NT2/D1 (cell line): Measurements from ENCODE around the gene CEACAM5.
"Not testable (repeated sequence)": the region's sequence is repeated elsewhere in the genome, so short reads cannot be mapped to it uniquely, and the experiment has no call there.

Source experiments
- DNase-seq: peaks from one replicate; pipeline ENCODE4 v3.0.0-alpha.2; 2011; ENCODE audit warnings: low read depth, low spot score
- H3K27me3 ChIP-seq: 2 replicates; pipeline ENCODE4 v1.6.0; 2011; ENCODE audit warnings: mild to moderate bottlenecking; ENCODE audit not compliant: insufficient read length, insufficient read depth
- H3K36me3 ChIP-seq: 2 replicates; pipeline ENCODE4 v1.6.1; 2011; ENCODE audit warnings: mild to moderate bottlenecking, low read length, mixed read lengths; ENCODE audit not compliant: insufficient read depth, insufficient read length
- H3K4me1 ChIP-seq: 2 replicates; pipeline ENCODE4 v1.5.1; 2011; ENCODE audit not compliant: insufficient read depth, insufficient read length
- H3K4me3 ChIP-seq: 2 replicates; pipeline ENCODE4 v1.5.1; 2011; ENCODE audit warnings: low read depth; ENCODE audit not compliant: insufficient read length
- H3K9ac ChIP-seq: 2 replicates; pipeline ENCODE4 v1.6.0; 2011; ENCODE audit warnings: low read depth; ENCODE audit not compliant: insufficient read length
- H3K9me3 ChIP-seq: 2 replicates; pipeline ENCODE4 v1.5.1; 2011; ENCODE audit warnings: mild to moderate bottlenecking, low read length; ENCODE audit not compliant: insufficient read depth
- SUZ12 ChIP-seq: IDR thresholded peaks from 2 replicates; pipeline ENCODE4 v1.6.1; 2011; ENCODE audit not compliant: insufficient read length, insufficient read depth; ENCODE audit errors: extremely low read depth
- YY1 ChIP-seq: IDR thresholded peaks from 2 replicates; pipeline ENCODE4 v1.6.1; 2011; ENCODE audit not compliant: insufficient read length, insufficient read depth
- ZNF274 ChIP-seq: IDR thresholded peaks from 2 replicates; pipeline ENCODE4 v1.6.1; 2011; ENCODE audit warnings: mild to moderate bottlenecking, low read depth, low read length

The CEACAM5 gene

DNA sequence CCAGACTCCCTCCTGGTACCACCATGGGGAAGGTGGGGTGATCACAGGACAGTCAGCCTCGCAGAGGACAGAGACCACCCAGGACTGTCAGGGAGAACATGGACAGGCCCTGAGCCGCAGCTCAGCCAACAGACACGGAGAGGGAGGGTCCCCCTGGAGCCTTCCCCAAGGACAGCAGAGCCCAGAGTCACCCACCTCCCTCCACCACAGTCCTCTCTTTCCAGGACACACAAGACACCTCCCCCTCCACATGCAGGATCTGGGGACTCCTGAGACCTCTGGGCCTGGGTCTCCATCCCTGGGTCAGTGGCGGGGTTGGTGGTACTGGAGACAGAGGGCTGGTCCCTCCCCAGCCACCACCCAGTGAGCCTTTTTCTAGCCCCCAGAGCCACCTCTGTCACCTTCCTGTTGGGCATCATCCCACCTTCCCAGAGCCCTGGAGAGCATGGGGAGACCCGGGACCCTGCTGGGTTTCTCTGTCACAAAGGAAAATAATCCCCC, 505 bp upstream of the CEACAM5 start:
- H3K4me1 ChIP-seq = peaks cover 2% of the 10 kb centered on the region
- peaks cover 88% of the 10 kb centered on the region for H3K27me3 ChIP-seq
- DNase-seq = no peak
- H3K36me3 ChIP-seq = no peaks in the 10 kb centered on the region
- no peak overlapping the region for H3K4me3 ChIP-seq
- TF ChIP-seq ZNF274 = no peak
- no peak for TF ChIP-seq YY1
- TF ChIP-seq SUZ12 = no peak
- no peak overlapping the region for H3K9ac ChIP-seq
- H3K9me3 ChIP-seq = peaks cover 5% of the 10 kb centered on the region; the same call in 1 of the 2 replicates

DNA sequence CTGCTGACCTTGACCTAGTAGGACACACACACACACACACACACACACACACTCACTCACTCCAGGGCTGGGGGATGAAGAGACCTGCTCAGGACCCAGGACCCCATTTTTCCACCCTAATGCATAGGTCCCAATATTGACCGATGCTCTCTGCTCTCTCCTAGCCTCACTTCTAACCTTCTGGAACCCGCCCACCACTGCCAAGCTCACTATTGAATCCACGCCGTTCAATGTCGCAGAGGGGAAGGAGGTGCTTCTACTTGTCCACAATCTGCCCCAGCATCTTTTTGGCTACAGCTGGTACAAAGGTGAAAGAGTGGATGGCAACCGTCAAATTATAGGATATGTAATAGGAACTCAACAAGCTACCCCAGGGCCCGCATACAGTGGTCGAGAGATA, 1.1 kb downstream of the CEACAM5 start:
- H3K9ac ChIP-seq, H3K4me1 ChIP-seq, H3K4me3 ChIP-seq, H3K9me3 ChIP-seq, DNase-seq, H3K36me3 ChIP-seq: not testable (repeated sequence)
- peaks cover 90% of the 10 kb centered on the region for H3K27me3 ChIP-seq

- TF ChIP-seq ZNF274 (no peak), SUZ12 (no peak), YY1 (no peak)
- Histone ChIP-seq H3K4me1 (peaks cover 2% of the 10 kb centered on the region), H3K27me3 (peaks cover 92% of the 10 kb centered on the region), H3K36me3 (no peaks in the 10 kb centered on the region), H3K9ac (no peak overlapping the region), H3K4me3 (no peak overlapping the region), H3K9me3 (peaks cover 5% of the 10 kb centered on the region; the same call in 1 of the 2 replicates)
- no peak for DNase-seq
These were observed 1.7 kb downstream of the CEACAM5 start for GRCh38 chr19:41709951-41710645.

GRCh38 chr19:41711376-41712261, 3.2 kb downstream of the CEACAM5 start:
- Histone ChIP-seq H3K27me3 (peaks cover 92% of the 10 kb centered on the region), H3K4me1 (peaks cover 2% of the 10 kb centered on the region), H3K36me3 (no peaks in the 10 kb centered on the region), H3K4me3 (no peak overlapping the region), H3K9me3 (peaks cover 5% of the 10 kb centered on the region; the same call in 1 of the 2 replicates), H3K9ac (no peak overlapping the region)
- no peak for TF ChIP-seq ZNF274
- no peak for TF ChIP-seq SUZ12
- no peak for TF ChIP-seq YY1
- DNase-seq = no peak

GRCh38 chr19:41714598-41714997, 6.2 kb downstream of the CEACAM5 start:
- Histone ChIP-seq H3K9ac (no peak overlapping the region), H3K36me3 (no peaks in the 10 kb centered on the region), H3K27me3 (peaks cover 98% of the 10 kb centered on the region), H3K4me1 (no peaks in the 10 kb centered on the region), H3K4me3 (no peak overlapping the region), H3K9me3 (no peaks in the 10 kb centered on the region)
- no peak for TF ChIP-seq YY1
- no peak for DNase-seq

DNA sequence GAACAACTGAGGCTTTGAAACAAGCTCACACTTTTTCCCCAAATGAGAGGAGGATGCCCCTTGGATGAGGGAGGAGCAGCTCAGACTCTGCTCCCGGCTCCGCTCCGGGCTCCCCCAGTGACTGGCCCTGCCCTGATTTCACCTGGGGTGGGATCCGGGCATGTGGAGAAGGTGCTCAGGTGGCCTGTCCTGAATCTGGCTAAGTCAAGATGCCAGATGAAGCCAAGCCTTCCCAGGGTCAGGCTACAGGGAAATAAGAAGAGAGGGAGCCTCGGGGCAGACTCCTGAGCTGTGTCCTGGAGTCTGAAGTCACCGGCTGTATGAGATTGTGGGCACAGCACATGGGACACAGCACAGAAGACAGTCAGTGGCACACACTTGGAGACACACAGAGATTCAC, 10.3 kb downstream of the CEACAM5 start:
- Histone ChIP-seq H3K4me1 (no peaks in the 10 kb centered on the region), H3K9me3 (no peaks in the 10 kb centered on the region), H3K27me3 (peaks cover 78% of the 10 kb centered on the region), H3K9ac (no peak overlapping the region), H3K36me3 (no peaks in the 10 kb centered on the region), H3K4me3 (no peak overlapping the region)
- TF ChIP-seq SUZ12 (no peak), ZNF274 (no peak), YY1 (no peak)
- no peak for DNase-seq

DNA sequence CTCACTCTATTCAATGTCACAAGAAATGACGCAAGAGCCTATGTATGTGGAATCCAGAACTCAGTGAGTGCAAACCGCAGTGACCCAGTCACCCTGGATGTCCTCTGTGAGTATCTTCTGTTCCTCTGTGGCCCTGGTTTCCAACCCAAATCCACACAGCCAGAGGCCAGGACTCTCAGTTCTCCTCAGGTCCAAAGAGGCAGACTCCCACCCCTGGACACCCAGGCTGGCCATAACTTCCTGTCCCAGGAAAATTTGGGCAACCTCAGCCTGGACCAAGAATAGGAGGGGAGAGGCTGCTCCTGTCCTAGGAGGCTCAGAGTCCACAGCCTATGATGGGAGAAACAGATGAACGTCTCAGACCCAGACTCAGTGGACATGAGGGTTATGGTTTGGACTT, 11.7 kb downstream of the CEACAM5 start:
- no peaks in the 10 kb centered on the region for H3K36me3 ChIP-seq
- H3K27me3 ChIP-seq = peaks cover 71% of the 10 kb centered on the region
- no peak for TF ChIP-seq ZNF274
- TF ChIP-seq YY1 = no peak
- no peak for TF ChIP-seq SUZ12
- H3K9ac ChIP-seq = no peak overlapping the region
- no peak overlapping the region for H3K4me3 ChIP-seq
- DNase-seq = no peak
- H3K9me3 ChIP-seq = no peaks in the 10 kb centered on the region
- no peaks in the 10 kb centered on the region for H3K4me1 ChIP-seq
